OCI-M2 (cell line): ENCODE results near the gene CARS2.
"Not testable (repeated sequence)": the region's sequence is repeated elsewhere in the genome, so short reads cannot be mapped to it uniquely, and the experiment has no call there.

Experiments
- DNase-seq: peaks from one replicate; lab custom pipeline; 2025; ENCODE audit not compliant: unreplicated experiment; lab: John Stamatoyannopoulos, UW

CARS2 gene

DNA sequence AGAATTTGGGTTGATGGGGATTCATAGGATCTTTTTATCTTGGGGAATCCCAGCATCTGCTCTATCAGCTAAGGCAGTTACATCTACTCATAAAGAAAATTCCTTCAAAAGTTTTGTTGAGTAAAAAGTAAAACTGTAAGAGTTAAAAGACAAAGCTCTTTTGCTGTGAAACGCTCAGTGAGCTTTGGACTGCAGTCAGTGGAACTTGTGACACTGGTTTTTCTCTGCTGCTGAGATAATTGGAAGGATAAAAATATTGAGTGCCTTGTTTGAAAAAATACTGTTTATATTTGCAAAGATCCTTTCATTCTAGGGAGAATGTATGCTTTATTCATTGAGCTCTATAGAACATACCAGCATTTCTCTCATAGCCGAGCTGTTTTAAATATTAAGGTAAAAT lies 85.3 kb downstream of the CARS2 start:
- DNase-seq, result no peak

DNA sequence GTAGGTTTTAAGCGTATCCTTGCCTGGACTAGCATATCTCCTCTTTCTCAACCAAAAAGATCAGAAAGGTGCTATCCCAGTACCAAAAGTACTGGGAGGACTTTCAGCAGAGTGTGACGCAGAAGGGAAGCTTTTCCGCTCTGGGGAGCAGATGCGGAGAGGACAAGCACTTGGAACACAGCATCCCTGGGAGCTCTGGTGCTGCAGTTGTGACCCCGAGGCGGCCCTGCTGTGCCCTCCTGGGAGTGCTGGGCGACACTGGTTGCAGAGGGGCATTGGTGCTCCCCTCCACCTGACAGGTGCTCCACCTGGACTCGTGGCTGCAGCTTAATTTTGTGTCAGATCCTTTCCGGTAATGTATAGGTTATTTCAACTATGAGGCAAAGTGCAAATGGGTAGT lies 87.1 kb downstream of the CARS2 start:
- DNase-seq, result no peak

- no peak for DNase-seq
These were observed 87.7 kb downstream of the CARS2 start for GRCh38 chr13:110618167-110618566.

- no peak for DNase-seq
These were observed 88.4 kb downstream of the CARS2 start for GRCh38 chr13:110617321-110618072.

DNA sequence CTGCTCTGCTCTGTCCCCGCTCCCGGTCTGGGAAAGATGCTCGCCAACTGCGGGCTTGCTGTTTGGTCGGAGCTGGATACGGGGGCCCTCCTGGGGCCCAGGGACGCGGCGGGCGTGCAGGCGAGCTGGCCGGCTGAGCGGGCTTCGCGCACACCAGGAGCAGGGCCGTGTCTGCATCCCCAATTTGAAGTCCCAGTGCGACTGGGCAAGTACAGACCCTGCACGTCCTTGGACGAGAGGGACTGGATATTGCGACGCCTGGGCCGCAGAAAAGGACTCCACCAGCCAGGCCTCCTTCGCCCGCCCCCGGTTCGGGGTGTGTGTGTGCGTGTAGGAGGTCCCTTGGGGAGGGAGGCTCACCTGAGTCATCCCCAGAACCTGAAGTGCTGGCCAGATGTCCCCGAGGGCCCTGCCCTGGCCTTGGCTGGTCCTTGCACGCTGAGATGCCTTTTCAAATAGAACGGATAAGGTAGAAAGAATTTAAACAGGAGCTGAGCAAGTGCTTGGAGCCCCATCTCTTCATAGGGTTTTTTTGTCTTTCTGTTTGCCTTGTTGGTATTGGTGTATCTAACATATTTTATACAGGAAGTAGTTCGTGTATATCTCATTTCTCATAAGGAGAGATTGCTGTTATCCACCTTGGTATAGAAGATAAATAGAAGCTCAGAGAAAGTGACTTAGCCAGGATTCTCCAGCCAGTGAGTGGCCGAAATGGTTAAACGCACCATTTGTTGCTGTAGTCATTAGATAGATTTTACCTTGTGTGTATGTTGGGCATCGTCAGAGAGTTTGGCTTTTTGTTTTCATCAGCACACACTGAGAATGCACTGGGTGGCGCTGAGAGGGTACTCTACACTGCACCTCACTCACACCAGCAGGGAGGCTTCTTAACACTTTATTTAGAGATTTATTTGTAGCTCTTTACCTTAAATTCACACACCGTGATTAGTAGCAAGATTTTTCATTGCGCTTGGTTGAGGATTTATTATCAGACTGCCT lies 89.5 kb downstream of the CARS2 start:
- no peak for DNase-seq

DNA sequence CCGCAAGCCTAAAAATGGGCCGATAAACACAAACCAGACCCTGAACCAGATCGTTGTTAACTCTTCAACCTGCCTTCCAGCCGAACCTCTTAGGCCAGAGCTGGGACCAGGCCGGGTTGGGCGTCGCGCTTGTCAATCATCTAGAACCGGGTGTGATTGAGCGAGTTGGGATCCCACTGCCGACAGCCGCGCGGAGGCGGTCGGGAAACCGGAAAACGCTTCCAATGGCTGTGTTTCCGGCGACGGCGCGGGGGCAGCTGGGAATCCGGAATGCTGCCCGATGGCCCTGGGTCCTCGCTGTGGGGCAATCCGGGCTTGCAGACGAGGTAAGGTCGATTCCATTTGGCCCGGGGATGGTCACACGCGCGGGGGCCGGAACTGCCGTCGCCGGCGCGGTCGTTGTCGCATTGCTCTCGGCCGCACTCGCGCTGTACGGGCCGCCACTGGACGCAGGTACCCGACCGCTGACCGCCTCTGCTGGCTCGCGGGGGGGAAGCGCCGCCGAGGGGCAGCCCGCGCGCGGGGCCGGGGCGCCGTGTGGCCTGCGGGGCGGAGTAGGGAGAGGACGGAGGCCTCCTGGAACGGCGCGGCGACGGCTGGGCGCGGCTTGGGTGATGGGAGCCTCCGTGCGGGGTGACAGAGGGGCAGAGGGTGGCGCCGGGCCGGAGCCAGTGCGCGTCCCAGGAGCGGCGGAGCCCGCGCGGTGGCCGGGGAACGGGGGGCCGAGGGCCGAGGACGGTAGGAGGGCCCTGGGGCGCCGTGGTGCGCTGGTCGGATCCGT lies 90.4 kb downstream of the CARS2 start, which contains the start of gene NAXD:
TSS of gene NAXD (plus strand) at position 224 of the 781 bp plus-strand sequence. CDS start at position 281, 57 bp downstream.
- peak; percentile 69 for DNase-seq

- no peak for DNase-seq
These were observed 91.0 kb downstream of the CARS2 start for GRCh38 chr13:110615005-110615321.

GRCh38 chr13:110610955-110611595 lies 94.8 kb downstream of the CARS2 start:
- no peak for DNase-seq

- no peak for DNase-seq
These were observed 98.2 kb downstream of the CARS2 start for GRCh38 chr13:110607675-110608224.

GRCh38 chr13:110606281-110606680 lies 99.6 kb downstream of the CARS2 start:
- not testable (repeated sequence) for DNase-seq

DNA sequence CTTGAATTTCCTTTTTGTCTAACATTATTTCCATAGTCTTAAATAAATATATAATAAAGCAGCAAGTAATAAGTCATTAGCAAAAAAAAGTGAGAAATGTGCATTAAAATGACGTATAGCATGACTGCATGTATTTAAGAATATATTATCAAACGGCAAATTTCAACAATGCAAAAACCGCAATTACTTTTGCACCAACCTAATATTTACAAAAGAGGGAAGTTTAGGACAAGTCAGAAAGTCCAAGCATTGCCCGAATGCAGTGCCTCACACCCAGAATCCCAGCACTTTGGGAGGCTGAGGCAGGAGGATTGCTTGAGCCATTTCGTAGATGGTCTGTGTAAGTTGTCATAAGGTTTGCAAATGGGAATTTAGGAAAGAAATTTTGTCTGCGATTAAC lies 100.8 kb downstream of the CARS2 start:
- DNase-seq, result no peak

DNA sequence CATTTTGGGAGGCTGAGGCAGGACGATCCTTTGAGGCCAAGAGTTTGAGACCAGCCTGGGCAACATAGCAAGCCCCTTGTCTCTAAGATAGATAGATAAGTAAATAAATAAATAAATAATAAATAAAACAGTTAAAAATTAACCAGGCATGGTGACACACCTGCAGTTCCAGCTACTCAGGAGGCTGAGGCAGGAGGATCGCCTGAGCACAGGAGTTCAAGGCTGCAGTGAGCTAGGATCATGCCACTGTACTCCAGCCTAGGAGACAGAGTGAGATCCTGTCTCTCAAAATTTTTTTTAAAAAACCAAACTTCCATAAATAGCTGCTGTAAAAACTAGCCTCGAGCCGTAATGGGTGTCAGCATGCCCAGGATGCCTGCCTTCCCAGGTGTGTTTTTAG lies 104.9 kb downstream of the CARS2 start:
- no peak for DNase-seq

DNA sequence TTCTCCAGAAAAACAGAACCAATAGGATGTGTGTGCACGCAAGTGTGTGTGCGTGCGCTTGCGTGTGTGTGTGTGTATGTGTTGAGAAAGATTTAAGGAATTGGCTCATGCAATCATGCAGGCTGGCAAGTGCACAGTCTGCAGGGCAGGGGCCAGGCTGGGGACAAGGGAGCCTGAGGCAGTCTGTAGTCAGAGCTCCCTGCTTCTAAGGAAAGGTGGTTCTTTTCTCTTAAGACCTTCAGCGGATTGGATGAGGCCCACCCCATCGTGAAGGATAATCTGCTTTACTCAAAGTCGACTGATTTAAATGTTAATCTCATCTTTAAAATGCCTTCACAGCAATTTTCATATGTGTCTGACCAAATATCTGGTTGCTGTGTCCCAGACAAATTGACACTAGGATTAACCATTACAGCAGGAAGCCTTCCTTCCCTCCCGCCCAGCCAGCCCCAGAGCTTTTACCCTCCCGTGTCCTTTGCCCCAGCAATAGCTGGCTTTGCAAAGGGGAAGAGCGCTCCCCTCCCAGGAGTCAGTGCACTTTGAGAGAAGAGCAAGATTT lies 105.6 kb downstream of the CARS2 start:
- no peak for DNase-seq

DNA sequence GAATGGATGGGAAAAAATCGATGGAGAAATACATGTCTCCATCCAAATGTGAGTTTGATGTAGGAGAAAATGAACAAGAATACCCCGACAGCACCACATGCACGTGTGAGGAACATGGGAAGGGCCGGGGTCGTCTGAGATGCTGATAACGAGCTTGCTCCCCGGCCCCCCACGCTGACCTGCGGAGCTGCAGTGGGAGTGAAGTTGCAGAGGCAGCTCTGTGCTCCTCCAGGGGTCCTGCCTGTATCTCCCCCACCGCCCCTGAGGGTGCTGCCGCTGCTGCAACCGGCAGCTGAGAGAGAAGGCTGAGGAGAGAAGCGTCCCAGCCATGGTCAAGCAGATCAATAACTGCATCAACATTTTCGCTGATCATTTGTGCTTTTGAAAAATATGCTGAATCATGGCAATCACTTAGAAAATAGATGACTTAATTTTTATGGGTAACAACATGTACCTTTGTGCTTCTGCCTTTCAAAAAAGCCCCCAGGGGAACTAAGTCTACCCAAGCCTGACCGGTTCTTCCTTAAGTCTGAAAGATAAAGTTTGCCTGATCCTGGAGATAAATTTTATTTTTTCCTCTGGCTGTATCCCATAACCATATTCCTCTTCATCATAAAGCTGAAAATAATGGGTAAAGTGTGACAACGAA lies 108.8 kb downstream of the CARS2 start:
- DNase-seq, result no peak

- no peak for DNase-seq
These were observed 112.3 kb downstream of the CARS2 start for GRCh38 chr13:110593430-110594130.

DNA sequence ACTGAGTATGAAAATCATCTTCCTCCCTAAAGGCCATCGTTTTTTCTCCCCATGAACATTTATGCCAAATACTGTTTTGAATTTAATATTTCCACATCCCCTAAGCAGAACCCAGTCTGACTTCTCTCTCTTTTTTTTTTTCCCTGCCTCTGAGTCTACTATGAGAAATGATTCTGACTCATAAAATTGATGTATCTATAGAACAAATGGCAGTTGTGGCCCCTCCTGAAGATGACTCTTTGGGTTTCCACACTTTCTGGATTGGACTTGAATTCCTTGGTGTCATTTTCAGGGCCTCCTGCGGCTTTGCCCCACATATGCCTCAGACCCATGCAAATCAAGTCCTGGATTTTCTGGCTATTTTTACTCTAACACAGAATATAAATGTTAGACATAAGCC lies 113.3 kb downstream of the CARS2 start:
- DNase-seq, result no peak
